Heart left ventricle (tissue), 13 donors: ENCODE measurements around the gene SETBP1.

Experiments
- POLR2A ChIP-seq, 2 donors: fragments of 450-650 bp; IDR thresholded peaks; one replicate each; pipeline ENCODE4 v1.6.1; 2017; ENCODE audit warnings: antibody characterized with exemption in 2 of 2, mild to moderate bottlenecking in 2 of 2, moderate library complexity in 2 of 2
- TF ChIP-seq, protein P1 (sequence below), 12 donors: fragments of 200-600 bp; sonication (generic) in 4 of 12; IDR thresholded peaks; one replicate each; pipeline versions ENCODE4 v1.5.0 to v1.8.0; 2018 to 2022; ENCODE audit warnings: antibody characterized with exemption in 12 of 12, mild to moderate bottlenecking in 5 of 12
- donor health status: ischemic (EF 13 %, LVEDD 7.1; RV severe dilation, severe dysfunction).
- donor health status: DM: no; HTN: yes; CAD: no.
- donor health status: DM: no; HTN: no; CAD: no.
- donor health status: ischemic (EF 25% LVEDD 6.9; RV normal size, moderate dysfunction).
- donor health status: ischemic (EF 25% LVEDD 5.7; RV mildly dilated, moderate dysfunction).
- donor health status: ischemic (EF 35%, LVEDD 5.7; RV mildly dilated, moderate dysfunction).
- donor health status: nonischemic (EF 11% LVEDD 7.7; RV severe dilation, severe dysfunction).
- donor health status: DM: yes; HTN: yes; CAD: no.
- donor health status: PGD.
- donor health status: ischemic (EF 29% LVEDD 5.4; RV normal size, mild dysfunction).
- donor health status: nonischemic (EF 23%, LVEDD 6.1; RV moderate dilation, normal function).

DNA sequence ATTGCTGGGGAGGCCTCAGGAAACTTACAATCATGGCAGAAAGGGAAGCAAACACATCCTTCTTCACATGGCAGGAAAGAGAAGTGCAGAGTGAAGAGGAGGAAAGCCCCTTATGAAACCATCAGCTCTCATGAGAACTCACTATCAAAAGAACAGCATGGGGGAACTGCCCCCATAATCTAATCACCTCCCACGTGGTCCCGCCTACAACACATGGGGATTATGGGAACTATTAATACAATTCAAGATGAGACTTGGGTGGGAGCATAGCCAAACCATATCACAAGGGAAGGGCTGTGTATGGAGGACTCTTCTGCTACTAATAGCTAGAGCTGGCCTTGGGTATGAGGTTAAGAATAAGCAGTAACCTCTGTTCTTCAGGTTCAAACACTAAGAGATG is 8.8 kb upstream of the SETBP1 start:
- TF ChIP-seq POLR2A (IDR thresholded peaks at IDR 0.05) = no peak
- TF ChIP-seq, protein P1, sequence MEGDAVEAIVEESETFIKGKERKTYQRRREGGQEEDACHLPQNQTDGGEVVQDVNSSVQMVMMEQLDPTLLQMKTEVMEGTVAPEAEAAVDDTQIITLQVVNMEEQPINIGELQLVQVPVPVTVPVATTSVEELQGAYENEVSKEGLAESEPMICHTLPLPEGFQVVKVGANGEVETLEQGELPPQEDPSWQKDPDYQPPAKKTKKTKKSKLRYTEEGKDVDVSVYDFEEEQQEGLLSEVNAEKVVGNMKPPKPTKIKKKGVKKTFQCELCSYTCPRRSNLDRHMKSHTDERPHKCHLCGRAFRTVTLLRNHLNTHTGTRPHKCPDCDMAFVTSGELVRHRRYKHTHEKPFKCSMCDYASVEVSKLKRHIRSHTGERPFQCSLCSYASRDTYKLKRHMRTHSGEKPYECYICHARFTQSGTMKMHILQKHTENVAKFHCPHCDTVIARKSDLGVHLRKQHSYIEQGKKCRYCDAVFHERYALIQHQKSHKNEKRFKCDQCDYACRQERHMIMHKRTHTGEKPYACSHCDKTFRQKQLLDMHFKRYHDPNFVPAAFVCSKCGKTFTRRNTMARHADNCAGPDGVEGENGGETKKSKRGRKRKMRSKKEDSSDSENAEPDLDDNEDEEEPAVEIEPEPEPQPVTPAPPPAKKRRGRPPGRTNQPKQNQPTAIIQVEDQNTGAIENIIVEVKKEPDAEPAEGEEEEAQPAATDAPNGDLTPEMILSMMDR (IDR thresholded peaks at IDR 0.05) = no peak
